Neural cell (in vitro differentiated cells): ENCODE results near the gene FGD6. TPM values are rescaled to one million over a fixed set of nuclear protein-coding genes. Genes with fewer than 3 reads are reported as not detected.

ENCODE experiments used
- H2AFZ ChIP-seq: fragments of 200-600, 300-800 bp; sonication (generic), shearing (Covaris generic); 2 replicates; pipeline ENCODE4 v1.6.0; 2014; ENCODE audit warnings: low read depth, mild to moderate bottlenecking, antibody characterized with exemption, low read length, moderate library complexity
- H3F3A ChIP-seq: fragments of 200-600 bp; shearing (Covaris generic); 2 replicates; pipeline ENCODE4 v1.6.1; 2016; ENCODE audit warnings: mild to moderate bottlenecking, moderate library complexity, mixed read lengths, antibody characterized with exemption, low read length; ENCODE audit not compliant: insufficient read depth, poor library complexity, severe bottlenecking
- H3K27ac ChIP-seq: fragments of 200-600, 300-800 bp; sonication (generic), shearing (Covaris generic); 2 replicates; pipeline ENCODE4 v1.5.1; 2014; ENCODE audit warnings: mild to moderate bottlenecking, low read length, moderate library complexity
- H3K27me3 ChIP-seq: fragments of 300-800, 200-600 bp; sonication (generic), shearing (Covaris generic); 2 replicates; pipeline ENCODE4 v1.6.0; 2014; ENCODE audit warnings: mild to moderate bottlenecking, low read depth, low read length, moderate library complexity; ENCODE audit not compliant: insufficient read depth
- H3K36me3 ChIP-seq: fragments of 300-800, 200-600 bp; sonication (generic), shearing (Covaris generic); 2 replicates; pipeline ENCODE4 v1.5.1; 2014; ENCODE audit warnings: mild to moderate bottlenecking, antibody characterized with exemption, low read length, moderate library complexity; ENCODE audit not compliant: insufficient read depth
- H3K4me2 ChIP-seq: fragments of 300-800, 200-600 bp; sonication (generic), shearing (Covaris generic); 2 replicates; pipeline ENCODE4 v1.6.0; 2014; ENCODE audit warnings: mild to moderate bottlenecking, low read length
- H3K4me3 ChIP-seq: fragments of 300-800, 200-600 bp; sonication (generic), shearing (Covaris generic); 2 replicates; pipeline ENCODE4 v1.5.1; 2014; ENCODE audit warnings: mild to moderate bottlenecking, low read length, moderate library complexity
- H3K79me2 ChIP-seq: fragments of 200-600 bp; shearing (Covaris generic); replicated peaks from 2 replicates; pipeline ENCODE4 v1.6.0; 2014; ENCODE audit warnings: mild to moderate bottlenecking, low read length, moderate library complexity; ENCODE audit not compliant: insufficient read depth
- H3K9ac ChIP-seq: fragments of 300-800, 200-600 bp; sonication (generic), shearing (Covaris generic); 2 replicates; pipeline ENCODE4 v1.6.1; 2016; ENCODE audit warnings: mild to moderate bottlenecking, low read length, mixed read lengths
- H3K9me2 ChIP-seq: fragments of 200-600 bp; shearing (Covaris generic); 2 replicates; pipeline ENCODE4 v1.6.1; 2016; ENCODE audit warnings: mild to moderate bottlenecking, low read length, mixed read lengths; ENCODE audit not compliant: insufficient read depth
- H3K9me3 ChIP-seq: fragments of 200-600, 300-800 bp; sonication (generic), shearing (Covaris generic); 2 replicates; pipeline ENCODE4 v1.6.1; 2016; ENCODE audit warnings: mild to moderate bottlenecking, mixed run types, low read length, moderate library complexity, mixed read lengths
- H4K20me1 ChIP-seq: fragments of 200-600 bp; shearing (Covaris generic); 2 replicates; pipeline ENCODE4 v1.6.1; 2016; ENCODE audit warnings: mild to moderate bottlenecking, mixed run types; ENCODE audit not compliant: insufficient read depth
- EP300 ChIP-seq: fragments of 450-650 bp; conservative IDR thresholded peaks from 2 replicates; pipeline ENCODE4 v1.6.1; 2014; ENCODE audit warnings: antibody characterized with exemption, mild to moderate bottlenecking, moderate library complexity; ENCODE audit not compliant: poor library complexity, severe bottlenecking
- EZH2 ChIP-seq: fragments of 200-600, 300-800 bp; shearing (Covaris generic), sonication (generic); IDR thresholded peaks from 2 replicates; pipeline ENCODE4 v1.6.1; 2014; ENCODE audit warnings: antibody characterized with exemption, low read length, borderline replicate concordance, mild to moderate bottlenecking; ENCODE audit not compliant: insufficient read depth, poor library complexity, severe bottlenecking
- MXI1 ChIP-seq: fragments of 450-650 bp; conservative IDR thresholded peaks from 2 replicates; pipeline ENCODE4 v1.6.1; 2014; ENCODE audit warnings: antibody characterized with exemption, mild to moderate bottlenecking; ENCODE audit not compliant: poor library complexity, severe bottlenecking
- POLR2AphosphoS5 ChIP-seq: IDR thresholded peaks from 2 replicates; pipeline ENCODE4 v1.6.1; 2012
- RAD21 ChIP-seq: fragments of 450-650 bp; conservative IDR thresholded peaks from 2 replicates; pipeline ENCODE4 v1.6.1; 2014; ENCODE audit warnings: antibody characterized with exemption, mild to moderate bottlenecking, moderate library complexity
- REST ChIP-seq: IDR thresholded peaks from 2 replicates; pipeline ENCODE4 v1.6.1; 2012; ENCODE audit warnings: borderline replicate concordance
- SMC3 ChIP-seq: fragments of 450-650 bp; conservative IDR thresholded peaks from 2 replicates; pipeline ENCODE4 v1.6.1; 2014; ENCODE audit warnings: antibody characterized with exemption, mild to moderate bottlenecking, moderate library complexity; ENCODE audit not compliant: poor library complexity
- TAF1 ChIP-seq: IDR thresholded peaks from 2 replicates; pipeline ENCODE4 v1.6.1; 2012; ENCODE audit warnings: low read depth
- polyA plus RNA-seq: library from polyadenylated mRNA; depleted of rRNA; stranded (reverse); fragments of >200 nt; gene quantifications from 2 replicates; pipeline ENCODE4 v1.2.3, GENCODE V29; 2014
- TF ChIP-seq, protein P1 (sequence below): fragments of 450-650 bp; IDR thresholded peaks from 2 replicates; pipeline ENCODE4 v1.5.1; 2014; ENCODE audit warnings: antibody characterized with exemption, mild to moderate bottlenecking, moderate library complexity; ENCODE audit not compliant: poor library complexity, severe bottlenecking

FGD6 gene
- polyA plus RNA-seq, 1 donor from 2014 or later: 4.6 TPM

DNA sequence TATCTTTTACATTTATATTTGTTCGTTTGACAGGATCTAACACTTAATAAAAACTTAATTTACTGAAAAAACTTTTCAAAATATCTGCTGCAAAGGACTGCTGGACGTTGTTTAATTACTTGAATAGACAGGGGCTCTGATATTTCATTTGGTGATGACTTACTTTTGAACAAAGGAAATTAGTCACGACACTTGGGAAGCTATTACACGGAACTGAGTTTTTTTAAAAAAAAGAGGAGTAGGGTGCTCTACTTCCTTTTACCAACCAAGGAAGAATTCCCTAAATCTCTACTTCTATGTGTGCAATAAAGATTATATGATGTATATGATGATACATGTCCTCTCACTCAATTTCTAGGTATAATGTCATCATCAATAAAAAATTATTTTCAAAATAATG lies 4.7 kb downstream of the FGD6 start:
- TF ChIP-seq EP300: no peak
- Histone ChIP-seq H3K36me3 (no peaks in the 10 kb centered on the region), H3K4me2 (no peak overlapping the region), H3K9me3 (no peaks in the 10 kb centered on the region), H3K27me3 (no peaks in the 10 kb centered on the region), H3K79me2 (peaks cover 61% of the 10 kb centered on the region), H3K9me2 (no peaks in the 10 kb centered on the region), H4K20me1 (no peaks in the 10 kb centered on the region), H3F3A (no peaks in the 10 kb centered on the region), H3K27ac (no peak overlapping the region), H3K9ac (no peak overlapping the region), H3K4me3 (no peak overlapping the region), H2AFZ (no peak overlapping the region)

GRCh38 chr12:95208678-95209077 lies 8.6 kb downstream of the FGD6 start:
- Histone ChIP-seq H3F3A (no peaks in the 10 kb centered on the region), H2AFZ (no peak overlapping the region), H3K36me3 (no peaks in the 10 kb centered on the region), H3K79me2 (peaks cover 46% of the 10 kb centered on the region), H3K9me2 (no peaks in the 10 kb centered on the region), H3K9me3 (no peaks in the 10 kb centered on the region), H3K4me2 (no peak overlapping the region), H3K4me3 (no peak overlapping the region), H3K27ac (no peak overlapping the region), H3K27me3 (no peaks in the 10 kb centered on the region), H4K20me1 (no peaks in the 10 kb centered on the region), H3K9ac (no peak overlapping the region)
- TF ChIP-seq POLR2AphosphoS5 (no peak), EZH2 (no peak), RAD21 (no peak), EP300 (no peak), TAF1 (no peak), SMC3 (no peak), MXI1 (no peak), REST (no peak)
- TF ChIP-seq, protein P1, sequence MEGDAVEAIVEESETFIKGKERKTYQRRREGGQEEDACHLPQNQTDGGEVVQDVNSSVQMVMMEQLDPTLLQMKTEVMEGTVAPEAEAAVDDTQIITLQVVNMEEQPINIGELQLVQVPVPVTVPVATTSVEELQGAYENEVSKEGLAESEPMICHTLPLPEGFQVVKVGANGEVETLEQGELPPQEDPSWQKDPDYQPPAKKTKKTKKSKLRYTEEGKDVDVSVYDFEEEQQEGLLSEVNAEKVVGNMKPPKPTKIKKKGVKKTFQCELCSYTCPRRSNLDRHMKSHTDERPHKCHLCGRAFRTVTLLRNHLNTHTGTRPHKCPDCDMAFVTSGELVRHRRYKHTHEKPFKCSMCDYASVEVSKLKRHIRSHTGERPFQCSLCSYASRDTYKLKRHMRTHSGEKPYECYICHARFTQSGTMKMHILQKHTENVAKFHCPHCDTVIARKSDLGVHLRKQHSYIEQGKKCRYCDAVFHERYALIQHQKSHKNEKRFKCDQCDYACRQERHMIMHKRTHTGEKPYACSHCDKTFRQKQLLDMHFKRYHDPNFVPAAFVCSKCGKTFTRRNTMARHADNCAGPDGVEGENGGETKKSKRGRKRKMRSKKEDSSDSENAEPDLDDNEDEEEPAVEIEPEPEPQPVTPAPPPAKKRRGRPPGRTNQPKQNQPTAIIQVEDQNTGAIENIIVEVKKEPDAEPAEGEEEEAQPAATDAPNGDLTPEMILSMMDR: no peak

DNA sequence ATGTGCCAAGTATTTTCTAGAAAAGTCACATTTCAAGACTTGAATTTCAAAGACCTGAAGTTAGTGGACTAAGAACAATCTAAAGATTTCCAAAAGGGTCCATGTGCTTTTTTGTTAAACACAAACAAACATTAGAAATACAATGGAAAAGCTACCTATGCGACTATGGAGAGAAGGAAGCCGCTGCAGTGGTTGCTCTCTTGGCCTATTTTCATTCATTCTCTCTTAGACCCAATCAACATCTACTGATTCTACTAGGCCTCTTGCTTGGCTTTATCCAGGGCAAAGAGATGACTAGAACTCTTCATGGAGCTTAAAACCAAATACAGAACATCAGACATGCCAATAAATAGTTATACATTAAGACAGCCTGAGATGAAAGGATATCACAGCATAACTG lies 9.9 kb downstream of the FGD6 start:
- Histone ChIP-seq H3K9me3 (no peaks in the 10 kb centered on the region), H3K4me3 (no peak overlapping the region), H3K4me2 (no peak overlapping the region), H4K20me1 (no peaks in the 10 kb centered on the region), H3K9ac (no peak overlapping the region), H3K9me2 (no peaks in the 10 kb centered on the region), H3K36me3 (no peaks in the 10 kb centered on the region), H3F3A (no peaks in the 10 kb centered on the region), H2AFZ (no peak overlapping the region), H3K27ac (no peak overlapping the region), H3K27me3 (no peaks in the 10 kb centered on the region), H3K79me2 (peaks cover 38% of the 10 kb centered on the region)
- no peak for TF ChIP-seq REST
- TF ChIP-seq EZH2: no peak
- TF ChIP-seq EP300: no peak
- no peak for TF ChIP-seq MXI1
- no peak for TF ChIP-seq SMC3
- TF ChIP-seq POLR2AphosphoS5: no peak
- TF ChIP-seq, protein P1: no peak
- TF ChIP-seq TAF1: no peak
- no peak for TF ChIP-seq RAD21
